A549 (cell line): ENCODE measurements around the gene EPHA1. TPM values are rescaled to one million over a fixed set of nuclear protein-coding genes. Genes with fewer than 3 reads are reported as not detected.

Source experiments
- ATAC-seq, 2 experiments: fragments of 200-7000 bp in 1 of 2; fragments of >200 bp in 1 of 2; cut with Nextera tagmentation in 1 of 2; cut with Tn5 transposase in 1 of 2; 3 replicates each; pipeline versions ENCODE4 v1.8.0 to v1.9.1; 2018 to 2020; ENCODE audit warnings: mild to moderate bottlenecking in 1 of 2, moderate library complexity in 1 of 2
- CTCF ChIA-PET: fragments of 300-600 bp; sonication (Branson Sonifier 250); formaldehyde crosslinking; extraction: SDS; loops from one replicate; lab custom pipeline; 2021; ENCODE audit warnings: antibody characterized with exemption, inconsistent platforms; lab: Yijun Ruan, JAX
- POLR2A ChIA-PET: fragments of 350-600 bp; formaldehyde crosslinking; extraction: SDS; loops from one replicate; lab custom pipeline; 2021; ENCODE audit warnings: antibody characterized with exemption, inconsistent platforms; lab: Yijun Ruan, JAX
- DNase-seq, 2 experiments: peaks; one replicate each; pipeline versions ENCODE4 v3.0.0 to v3.0.0-alpha.2; 2011 to 2016; ENCODE audit warnings: low read depth in 1 of 2, low spot score in 1 of 2
- FAIRE-seq: peaks from 2 replicates; lab custom pipeline; 2011; peaks lifted over from hg19 to GRCh38; lab: Jason Lieb, UNC
- H3K27ac ChIP-seq, 2 experiments: fragments of >200 bp; sonication (Bioruptor Twin); formaldehyde crosslinking; 3 replicates each; pipeline ENCODE4 v1.5.1; 2016 to 2017
- H3K4me1 ChIP-seq: fragments of >200 bp; sonication (Bioruptor Twin); formaldehyde crosslinking; 3 replicates; pipeline ENCODE4 v1.6.1; 2016
- H3K4me2 ChIP-seq: fragments of >200 bp; sonication (Bioruptor Twin); formaldehyde crosslinking; 3 replicates; pipeline ENCODE4 v1.6.1; 2016
- H3K4me3 ChIP-seq: fragments of >200 bp; sonication (Bioruptor Twin); formaldehyde crosslinking; 3 replicates; pipeline ENCODE4 v1.5.1; 2016
- H3K9me3 ChIP-seq: fragments of >200 bp; sonication (Bioruptor Twin); formaldehyde crosslinking; 3 replicates; pipeline ENCODE4 v1.6.1; 2016
- CBX2 ChIP-seq: fragments of 200-600 bp; sonication (generic); IDR thresholded peaks from 2 replicates; pipeline ENCODE4 v1.6.1; 2016; ENCODE audit warnings: low read depth, mild to moderate bottlenecking, borderline replicate concordance
- CBX8 ChIP-seq: fragments of 200-600 bp; sonication (generic); IDR thresholded peaks from 2 replicates; pipeline ENCODE4 v1.6.1; 2016
- CEBPB ChIP-seq, 2 experiments: fragments of >200 bp in 1 of 2; sonication (Bioruptor Twin) in 1 of 2; formaldehyde crosslinking in 1 of 2; IDR thresholded peaks; 2 replicates each; pipeline ENCODE4 v1.6.1; 2012 to 2016
- CHD2 ChIP-seq: fragments of 150-350 bp; IDR thresholded peaks from 2 replicates; pipeline ENCODE4 v1.6.1; 2014; ENCODE audit warnings: low read length; ENCODE audit not compliant: partially characterized antibody
- EHF ChIP-seq: fragments of 250-450 bp; sonication (Bioruptor Pico); IDR thresholded peaks from 2 replicates; pipeline ENCODE4 v1.5.0; 2020; ENCODE audit warnings: mild to moderate bottlenecking
- FOSB ChIP-seq: fragments of 250-450 bp; sonication (Bioruptor Pico); IDR thresholded peaks from 2 replicates; pipeline ENCODE4 v1.5.0; 2020; ENCODE audit warnings: mild to moderate bottlenecking, moderate library complexity
- GATA3 ChIP-seq: IDR thresholded peaks from 2 replicates; pipeline ENCODE4 v1.6.1; 2012; ENCODE audit warnings: borderline replicate concordance
- HEYL ChIP-seq: fragments of 250-450 bp; sonication (Bioruptor Pico); IDR thresholded peaks from 2 replicates; pipeline ENCODE4 v1.8.0; 2021; ENCODE audit warnings: mild to moderate bottlenecking, moderate library complexity
- HOXA7 ChIP-seq: fragments of 250-450 bp; sonication (Bioruptor Pico); IDR thresholded peaks from 2 replicates; pipeline ENCODE4 v1.5.0; 2020; ENCODE audit warnings: mild to moderate bottlenecking, moderate library complexity
- HOXB13 ChIP-seq: fragments of 250-450 bp; sonication (Bioruptor Pico); IDR thresholded peaks from 2 replicates; pipeline ENCODE4 v1.5.0; 2020; ENCODE audit warnings: low read depth, mild to moderate bottlenecking, moderate library complexity
- KDM1A ChIP-seq: fragments of 200-600 bp; sonication (generic); IDR thresholded peaks from 2 replicates; pipeline ENCODE4 v1.6.1; 2016; ENCODE audit warnings: low read depth, mild to moderate bottlenecking
- MAFK ChIP-seq: fragments of 450-650 bp; IDR thresholded peaks from 2 replicates; pipeline ENCODE4 v1.6.1; 2014; ENCODE audit not compliant: partially characterized antibody
- NFE2L2 ChIP-seq: fragments of 150-350 bp; conservative IDR thresholded peaks from 2 replicates; pipeline ENCODE4 v1.6.1; 2014; ENCODE audit warnings: low read length
- NR3C1 ChIP-seq: fragments of >200 bp; sonication (Bioruptor Twin); formaldehyde crosslinking; IDR thresholded peaks from 3 replicates; pipeline ENCODE4 v1.6.1; 2017
- PHF8 ChIP-seq: fragments of 200-600 bp; sonication (generic); IDR thresholded peaks from 2 replicates; pipeline ENCODE4 v1.6.1; 2016; ENCODE audit warnings: low read depth, mild to moderate bottlenecking, antibody characterized with exemption, moderate library complexity, borderline replicate concordance
- RARB ChIP-seq: fragments of 250-450 bp; sonication (Bioruptor Pico); IDR thresholded peaks from 2 replicates; pipeline ENCODE4 v1.8.0; 2021; ENCODE audit warnings: mild to moderate bottlenecking, moderate library complexity
- RCOR1 ChIP-seq: fragments of 150-350 bp; IDR thresholded peaks from 2 replicates; pipeline ENCODE4 v1.6.1; 2014; ENCODE audit warnings: antibody characterized with exemption, low read length, low read depth
- RFX5 ChIP-seq: fragments of 450-650 bp; IDR thresholded peaks from 2 replicates; pipeline ENCODE4 v1.7.1; 2014; ENCODE audit warnings: antibody characterized with exemption, mild to moderate bottlenecking, moderate library complexity
- ZC3H11A ChIP-seq: fragments of 450-650 bp; IDR thresholded peaks from 2 replicates; pipeline ENCODE4 v1.6.1; 2014; ENCODE audit warnings: antibody characterized with exemption, mild to moderate bottlenecking
- ZFP36 ChIP-seq: fragments of 450-650 bp; IDR thresholded peaks from 2 replicates; pipeline ENCODE4 v1.6.1; 2014; ENCODE audit warnings: borderline replicate concordance; ENCODE audit not compliant: partially characterized antibody
- ZSCAN20 ChIP-seq: fragments of 250-450 bp; sonication (Bioruptor Pico); IDR thresholded peaks from 2 replicates; pipeline ENCODE4 v1.8.0; 2022; ENCODE audit warnings: mild to moderate bottlenecking, moderate library complexity
- WGBS: methylation state at CpG from one replicate; pipeline ENCODE4 v1.1.6; 2017; ENCODE audit errors: missing lambda C conversion rate; 5-methylcytosine and 5-hydroxymethylcytosine counted together
- polyA plus RNA-seq, 4 experiments: library from polyadenylated mRNA; depleted of rRNA in 3 of 4; stranded (reverse); fragments of >200 nt; fragmentation: RNase III in 1 of 4; extraction: RNeasy Plus Mini Kit Qiagen cat#74134 plus additional on column Dnase treatment in 1 of 4; gene quantifications; 2 replicates in 3 of 4; 3 replicates in 1 of 4; pipeline ENCODE4 v1.2.3, GENCODE V29; 2011 to 2017
- TF ChIP-seq, protein P1 (sequence below): fragments of >200 bp; sonication (Bioruptor Twin); formaldehyde crosslinking; IDR thresholded peaks from 3 replicates; pipeline ENCODE4 v1.5.1; 2016
- TF ChIP-seq, protein P2 (sequence below): fragments of >200 bp; sonication (Bioruptor Twin); formaldehyde crosslinking; IDR thresholded peaks from 2 replicates; pipeline ENCODE4 v1.6.1; 2016
- TF ChIP-seq, protein P3 (sequence below): IDR thresholded peaks from 2 replicates; pipeline ENCODE4 v1.6.1; 2012
- TF ChIP-seq, protein P4 (sequence below): fragments of 150-350 bp; IDR thresholded peaks from 2 replicates; pipeline ENCODE4 v1.6.1; 2014; ENCODE audit warnings: low read depth, mild to moderate bottlenecking, low read length
- TF ChIP-seq, protein P5 (sequence below): fragments of 450-650 bp; IDR thresholded peaks from 2 replicates; pipeline ENCODE4 v1.6.1; 2014; ENCODE audit warnings: antibody characterized with exemption

Gene EPHA1
- polyA plus RNA-seq, 2 of the 4 experiments (the other 2 are of a cell fraction): not detected

DNA sequence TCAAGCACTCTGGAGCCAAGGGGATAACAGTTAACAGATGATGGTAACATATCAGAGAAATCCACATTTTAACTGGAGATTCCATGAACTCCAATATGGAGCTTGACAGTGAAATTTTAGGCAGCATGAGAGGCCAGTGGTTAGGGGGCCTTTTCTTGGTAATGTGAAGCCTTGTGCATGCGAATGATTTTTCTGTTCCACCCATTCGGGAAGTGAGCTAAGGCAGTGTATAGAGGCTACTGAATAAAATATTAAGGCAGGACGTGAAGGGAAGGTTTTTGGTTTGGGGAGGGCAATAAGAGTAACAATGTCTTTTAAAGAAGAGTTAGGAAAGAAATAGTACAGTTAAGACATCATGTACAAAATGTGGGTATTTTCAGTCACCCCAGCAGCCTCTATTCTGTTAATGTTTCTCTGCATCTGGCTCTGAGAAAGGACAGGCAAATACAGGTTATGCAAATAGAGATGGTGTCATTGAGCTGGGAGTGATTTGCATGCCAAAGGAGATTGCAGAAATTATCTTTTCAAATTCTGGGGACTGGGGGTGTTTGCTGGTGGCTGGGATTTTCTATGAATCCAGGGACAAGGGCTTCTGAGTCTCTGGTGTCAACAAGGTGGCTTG lies 27.8 kb upstream of the EPHA1 start:
- DNase-seq (no peak), FAIRE-seq (no peak), ATAC-seq (no peak)
- 67% methylated on average over 3 of the region's 3 CpGs for WGBS
- H3K4me2 ChIP-seq: no peak overlapping the region
- H3K4me1 ChIP-seq: 0 out of 3 replicates have a peak, but pooled peaks cover 8% of the 10 kb centered on the region
- H3K4me3 ChIP-seq: no peak overlapping the region
- ChIA-PET CTCF (no interaction called here), POLR2A (no interaction called here)
- H3K9me3 ChIP-seq: no peaks in the 10 kb centered on the region
- TF ChIP-seq CHD2: no peak
- TF ChIP-seq GATA3: no peak
- TF ChIP-seq NFE2L2: no peak
- TF ChIP-seq, protein P1, sequence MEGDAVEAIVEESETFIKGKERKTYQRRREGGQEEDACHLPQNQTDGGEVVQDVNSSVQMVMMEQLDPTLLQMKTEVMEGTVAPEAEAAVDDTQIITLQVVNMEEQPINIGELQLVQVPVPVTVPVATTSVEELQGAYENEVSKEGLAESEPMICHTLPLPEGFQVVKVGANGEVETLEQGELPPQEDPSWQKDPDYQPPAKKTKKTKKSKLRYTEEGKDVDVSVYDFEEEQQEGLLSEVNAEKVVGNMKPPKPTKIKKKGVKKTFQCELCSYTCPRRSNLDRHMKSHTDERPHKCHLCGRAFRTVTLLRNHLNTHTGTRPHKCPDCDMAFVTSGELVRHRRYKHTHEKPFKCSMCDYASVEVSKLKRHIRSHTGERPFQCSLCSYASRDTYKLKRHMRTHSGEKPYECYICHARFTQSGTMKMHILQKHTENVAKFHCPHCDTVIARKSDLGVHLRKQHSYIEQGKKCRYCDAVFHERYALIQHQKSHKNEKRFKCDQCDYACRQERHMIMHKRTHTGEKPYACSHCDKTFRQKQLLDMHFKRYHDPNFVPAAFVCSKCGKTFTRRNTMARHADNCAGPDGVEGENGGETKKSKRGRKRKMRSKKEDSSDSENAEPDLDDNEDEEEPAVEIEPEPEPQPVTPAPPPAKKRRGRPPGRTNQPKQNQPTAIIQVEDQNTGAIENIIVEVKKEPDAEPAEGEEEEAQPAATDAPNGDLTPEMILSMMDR: no peak
- no peak for TF ChIP-seq HOXA7 (CRISPR knock-in tag)
- TF ChIP-seq CBX8: no peak
- TF ChIP-seq HEYL: no peak
- no peak overlapping the region for H3K27ac ChIP-seq

DNA sequence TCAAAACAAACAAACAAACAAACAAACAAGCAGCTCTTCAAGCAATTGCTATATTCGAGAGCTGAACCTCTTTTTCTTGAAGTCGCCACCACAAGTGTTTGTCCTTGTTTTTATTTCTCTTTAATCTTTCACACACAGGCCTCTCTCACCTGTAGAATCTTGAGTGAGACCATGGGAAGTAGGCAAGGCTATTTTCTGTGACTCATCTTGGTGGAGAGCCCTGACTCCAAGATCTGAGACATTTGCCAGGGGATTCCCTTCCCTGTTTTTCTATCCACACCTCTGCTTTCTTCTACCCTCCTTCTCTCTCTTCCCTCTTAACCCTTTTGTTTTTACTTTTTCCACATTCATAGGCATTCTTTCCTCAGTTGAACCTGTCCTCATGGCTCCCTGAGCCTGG lies 26.6 kb upstream of the EPHA1 start:
- TF ChIP-seq HEYL: no peak
- no peak for TF ChIP-seq ZFP36
- no peak for TF ChIP-seq NR3C1
- no peak for TF ChIP-seq KDM1A
- TF ChIP-seq HOXA7 (CRISPR knock-in tag): no peak
- TF ChIP-seq CBX2: no peak
- TF ChIP-seq RFX5: no peak
- TF ChIP-seq, protein P2, sequence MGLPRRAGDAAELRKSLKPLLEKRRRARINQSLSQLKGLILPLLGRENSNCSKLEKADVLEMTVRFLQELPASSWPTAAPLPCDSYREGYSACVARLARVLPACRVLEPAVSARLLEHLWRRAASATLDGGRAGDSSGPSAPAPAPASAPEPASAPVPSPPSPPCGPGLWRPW: no peak
- no peak for TF ChIP-seq EHF (CRISPR knock-in tag)
- TF ChIP-seq, protein P3, sequence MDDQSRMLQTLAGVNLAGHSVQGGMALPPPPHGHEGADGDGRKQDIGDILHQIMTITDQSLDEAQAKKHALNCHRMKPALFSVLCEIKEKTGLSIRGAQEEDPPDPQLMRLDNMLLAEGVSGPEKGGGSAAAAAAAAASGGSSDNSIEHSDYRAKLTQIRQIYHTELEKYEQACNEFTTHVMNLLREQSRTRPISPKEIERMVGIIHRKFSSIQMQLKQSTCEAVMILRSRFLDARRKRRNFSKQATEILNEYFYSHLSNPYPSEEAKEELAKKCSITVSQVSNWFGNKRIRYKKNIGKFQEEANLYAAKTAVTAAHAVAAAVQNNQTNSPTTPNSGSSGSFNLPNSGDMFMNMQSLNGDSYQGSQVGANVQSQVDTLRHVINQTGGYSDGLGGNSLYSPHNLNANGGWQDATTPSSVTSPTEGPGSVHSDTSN: no peak
- TF ChIP-seq MAFK: no peak
- no peak for TF ChIP-seq CEBPB (IDR thresholded peaks at IDR 0.05)
- TF ChIP-seq, all 56 proteins: peak for 0
- POLR2A ChIA-PET: no interaction called here
- 56% methylated on average over 2 of the region's 2 CpGs for WGBS
- DNase-seq (no peak), FAIRE-seq (no peak), ATAC-seq (no peak)
- CTCF ChIA-PET: interaction anchor here (1.7 kb wide), 1 partner anchor 19 kb away, joined by 4 read pairs; no protein-coding TSS in a partner anchor
- Histone ChIP-seq H3K4me1 (0 out of 3 replicates have a peak, but pooled peaks cover 8% of the 10 kb centered on the region), H3K4me2 (peak overlapping the region; percentile 43; the same call in 1 of the 3 replicates), H3K9me3 (no peaks in the 10 kb centered on the region), H3K4me3 (no peak overlapping the region), H3K27ac (no peak overlapping the region)

DNA sequence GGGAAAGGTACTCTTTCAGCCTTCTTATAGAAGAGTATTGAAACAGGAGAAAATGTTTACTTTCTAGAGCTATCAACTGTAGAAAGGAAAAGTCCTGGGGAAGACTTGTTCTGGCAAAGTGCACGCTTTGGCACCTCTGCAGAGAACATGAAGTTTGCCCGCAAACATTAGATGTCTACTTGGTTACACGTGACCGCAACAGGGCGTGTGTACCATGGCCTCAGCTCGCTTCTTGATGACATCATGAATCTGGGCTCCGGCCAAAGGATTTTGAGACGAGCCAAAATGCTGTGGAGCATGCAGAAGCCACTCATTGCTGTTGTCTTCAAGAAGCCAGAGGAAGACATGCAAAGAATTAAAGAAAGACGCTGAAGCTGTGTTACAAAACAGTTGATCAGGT lies 26.0 kb upstream of the EPHA1 start:
- CTCF ChIA-PET: interaction anchor here (0.6 to 1.7 kb wide), 2 partner anchors 18 to 77 kb away, joined by 3 to 4 read pairs; no protein-coding TSS in a partner anchor
- no peak for TF ChIP-seq ZSCAN20
- TF ChIP-seq RCOR1: no peak
- no peak for TF ChIP-seq ZC3H11A
- TF ChIP-seq RARB (CRISPR knock-in tag): no peak
- no peak for TF ChIP-seq CEBPB (IDR thresholded peaks at IDR 0.05)
- TF ChIP-seq FOSB (CRISPR knock-in tag): no peak
- TF ChIP-seq, protein P4, sequence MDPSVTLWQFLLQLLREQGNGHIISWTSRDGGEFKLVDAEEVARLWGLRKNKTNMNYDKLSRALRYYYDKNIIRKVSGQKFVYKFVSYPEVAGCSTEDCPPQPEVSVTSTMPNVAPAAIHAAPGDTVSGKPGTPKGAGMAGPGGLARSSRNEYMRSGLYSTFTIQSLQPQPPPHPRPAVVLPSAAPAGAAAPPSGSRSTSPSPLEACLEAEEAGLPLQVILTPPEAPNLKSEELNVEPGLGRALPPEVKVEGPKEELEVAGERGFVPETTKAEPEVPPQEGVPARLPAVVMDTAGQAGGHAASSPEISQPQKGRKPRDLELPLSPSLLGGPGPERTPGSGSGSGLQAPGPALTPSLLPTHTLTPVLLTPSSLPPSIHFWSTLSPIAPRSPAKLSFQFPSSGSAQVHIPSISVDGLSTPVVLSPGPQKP: no peak
- TF ChIP-seq PHF8: no peak
- no peak for TF ChIP-seq EHF (CRISPR knock-in tag)
- no peak for TF ChIP-seq HOXB13 (CRISPR knock-in tag)
- TF ChIP-seq, protein P5, sequence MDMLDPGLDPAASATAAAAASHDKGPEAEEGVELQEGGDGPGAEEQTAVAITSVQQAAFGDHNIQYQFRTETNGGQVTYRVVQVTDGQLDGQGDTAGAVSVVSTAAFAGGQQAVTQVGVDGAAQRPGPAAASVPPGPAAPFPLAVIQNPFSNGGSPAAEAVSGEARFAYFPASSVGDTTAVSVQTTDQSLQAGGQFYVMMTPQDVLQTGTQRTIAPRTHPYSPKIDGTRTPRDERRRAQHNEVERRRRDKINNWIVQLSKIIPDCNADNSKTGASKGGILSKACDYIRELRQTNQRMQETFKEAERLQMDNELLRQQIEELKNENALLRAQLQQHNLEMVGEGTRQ: no peak; the same call in 1 of the 2 replicates
- TF ChIP-seq NR3C1: no peak
- TF ChIP-seq, all 56 proteins: peak for 0
- Histone ChIP-seq H3K9me3 (no peaks in the 10 kb centered on the region), H3K4me1 (0 out of 3 replicates have a peak, but pooled peaks cover 8% of the 10 kb centered on the region), H3K4me2 (peak overlapping the region; percentile 43), H3K4me3 (no peak overlapping the region), H3K27ac (no peak overlapping the region)
- FAIRE-seq: no peak
- WGBS: 38% methylated on average over 9 of the region's 9 CpGs
- POLR2A ChIA-PET: no interaction called here
- ATAC-seq: peak; percentile 39 to 44; a peak in 3 of 6 replicates
- DNase-seq: peak in 1 of 2 experiments; percentile 29
